IMR-90 (cell line): ENCODE measurements around the gene SRGAP3.

Experiments
- BHLHE40 ChIP-seq: fragments of 150-350 bp; IDR thresholded peaks from 2 replicates; pipeline ENCODE4 v1.6.1; 2016; ENCODE audit warnings: mild to moderate bottlenecking, low read depth, low read length
- CTCF ChIP-seq: conservative IDR thresholded peaks from 2 replicates; pipeline ENCODE4 v1.5.1; 2012; ENCODE audit warnings: mild to moderate bottlenecking, low read depth, low read length, improper control_type of control experiment
- FOS ChIP-seq: fragments of 150-350 bp; IDR thresholded peaks from 2 replicates; pipeline ENCODE4 v1.6.1; 2016; ENCODE audit warnings: low read depth, low read length
- MAFK ChIP-seq: IDR thresholded peaks from 2 replicates; pipeline ENCODE4 v1.6.1; 2012; ENCODE audit warnings: low read depth, low read length, improper control_type of control experiment
- POLR2A ChIP-seq: IDR thresholded peaks from 2 replicates; pipeline ENCODE4 v1.6.1; 2012; ENCODE audit warnings: mild to moderate bottlenecking, low read depth, low read length
- RAD21 ChIP-seq: IDR thresholded peaks from 2 replicates; pipeline ENCODE4 v1.6.1; 2012; ENCODE audit warnings: low read length, improper control_type of control experiment
- RCOR1 ChIP-seq: IDR thresholded peaks from 2 replicates; pipeline ENCODE4 v1.6.1; 2012; ENCODE audit warnings: mild to moderate bottlenecking, low read length, improper control_type of control experiment; ENCODE audit not compliant: insufficient replicate concordance
- RFX5 ChIP-seq: IDR thresholded peaks from 2 replicates; pipeline ENCODE4 v1.8.0; 2012; ENCODE audit warnings: low read depth, mild to moderate bottlenecking, low read length, moderate library complexity
- TF ChIP-seq, protein P1 (sequence below): fragments of 150-350 bp; IDR thresholded peaks from 2 replicates; pipeline ENCODE4 v1.6.1; 2017; ENCODE audit warnings: mild to moderate bottlenecking, antibody characterized with exemption, low read length, low read depth

GRCh38 chr3:9222956-9223639 lies 26.3 kb downstream of the SRGAP3 start:
- TF ChIP-seq CTCF = no peak
- no peak for TF ChIP-seq RCOR1
- no peak for TF ChIP-seq POLR2A
- TF ChIP-seq RAD21 = no peak
- no peak for TF ChIP-seq MAFK
- TF ChIP-seq BHLHE40 = no peak
- TF ChIP-seq, protein P1, sequence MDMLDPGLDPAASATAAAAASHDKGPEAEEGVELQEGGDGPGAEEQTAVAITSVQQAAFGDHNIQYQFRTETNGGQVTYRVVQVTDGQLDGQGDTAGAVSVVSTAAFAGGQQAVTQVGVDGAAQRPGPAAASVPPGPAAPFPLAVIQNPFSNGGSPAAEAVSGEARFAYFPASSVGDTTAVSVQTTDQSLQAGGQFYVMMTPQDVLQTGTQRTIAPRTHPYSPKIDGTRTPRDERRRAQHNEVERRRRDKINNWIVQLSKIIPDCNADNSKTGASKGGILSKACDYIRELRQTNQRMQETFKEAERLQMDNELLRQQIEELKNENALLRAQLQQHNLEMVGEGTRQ = no peak
- TF ChIP-seq RFX5 = no peak
- TF ChIP-seq FOS = no peak
